Chondrocyte (in vitro differentiated cells): ENCODE results near the gene AKAP12. TPM values are rescaled to one million over a fixed set of nuclear protein-coding genes. Genes with fewer than 3 reads are reported as not detected.

Experiments
- DNase-seq: peaks from one replicate; pipeline ENCODE4 v3.0.0; 2021; ENCODE audit warnings: mixed read lengths, low spot score
- H3K27ac Mint-ChIP-seq: one replicate; pipeline ENCODE4 v1.8.0; 2021; ENCODE audit warnings: mild to moderate bottlenecking, moderate library complexity, mixed read lengths; ENCODE audit not compliant: unreplicated experiment
- H3K27me3 Mint-ChIP-seq: 2 replicates; pipeline ENCODE4 v1.8.0; 2021; ENCODE audit warnings: low read depth, mixed read lengths
- H3K36me3 Mint-ChIP-seq: 2 replicates; pipeline ENCODE4 v1.8.0; 2021; ENCODE audit warnings: low read depth, mixed read lengths
- H3K4me1 Mint-ChIP-seq: 2 replicates; pipeline ENCODE4 v1.8.0; 2021; ENCODE audit warnings: low read depth, mild to moderate bottlenecking, mixed read lengths
- H3K4me3 Mint-ChIP-seq: one replicate; pipeline ENCODE4 v1.8.0; 2021; ENCODE audit warnings: mild to moderate bottlenecking, moderate library complexity, mixed read lengths; ENCODE audit not compliant: unreplicated experiment
- H3K9me3 Mint-ChIP-seq: 2 replicates; pipeline ENCODE4 v1.8.0; 2021; ENCODE audit warnings: low read depth, mixed read lengths
- CTCF ChIP-seq: fragments of 200-600 bp; sonication (generic); IDR thresholded peaks from 2 replicates; pipeline ENCODE4 v1.5.0; 2021; ENCODE audit warnings: antibody characterized with exemption, mild to moderate bottlenecking, moderate library complexity
- total RNA-seq: library from RNA; stranded (reverse); gene quantifications from 3 replicates; pipeline ENCODE4 v1.2.1, GENCODE V29; 2021

The AKAP12 gene
- total RNA-seq, 1 donor from 2014 or later, result 176 TPM

DNA sequence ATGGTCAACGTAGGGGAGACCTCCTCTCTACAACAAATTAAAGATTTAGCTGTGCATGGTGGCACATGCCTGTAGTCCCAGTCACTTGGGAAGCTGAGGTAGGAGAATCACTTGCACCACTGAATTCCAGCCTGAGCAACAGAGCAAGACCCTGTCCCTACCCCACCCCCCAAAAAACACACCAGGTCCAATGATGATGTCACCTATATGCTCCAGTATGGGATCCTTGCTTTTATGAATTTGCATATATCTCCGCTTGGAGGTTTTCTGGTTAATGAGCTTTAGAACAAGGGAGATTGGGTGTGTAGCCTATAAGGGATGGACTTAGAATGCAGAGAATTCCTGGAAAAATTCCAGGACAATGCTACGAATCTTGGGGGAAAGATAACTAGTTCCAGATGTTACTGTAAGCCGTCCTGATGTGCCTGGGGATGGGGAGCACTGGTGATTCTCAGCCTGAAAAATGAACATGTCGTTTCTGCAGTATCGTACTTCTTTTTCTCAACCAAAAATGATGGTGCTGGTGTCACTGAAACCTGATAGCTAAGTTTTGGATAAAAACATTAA is 90.4 kb downstream of the AKAP12 start:
- no peaks in the 10 kb centered on the region for H3K27me3 Mint-ChIP-seq
- H3K4me1 Mint-ChIP-seq, result peaks cover 63% of the 10 kb centered on the region
- TF ChIP-seq CTCF, result no peak
- no peak overlapping the region for H3K4me3 Mint-ChIP-seq
- DNase-seq, result no peak
- no peak overlapping the region for H3K27ac Mint-ChIP-seq
- H3K9me3 Mint-ChIP-seq, result no peaks in the 10 kb centered on the region
- no peaks in the 10 kb centered on the region for H3K36me3 Mint-ChIP-seq

GRCh38 chr6:151335930-151336329 is 96.2 kb downstream of the AKAP12 start:
- H3K27ac Mint-ChIP-seq, result no peak overlapping the region
- no peak for TF ChIP-seq CTCF
- no peaks in the 10 kb centered on the region for H3K27me3 Mint-ChIP-seq
- no peaks in the 10 kb centered on the region for H3K9me3 Mint-ChIP-seq
- no peaks in the 10 kb centered on the region for H3K36me3 Mint-ChIP-seq
- H3K4me3 Mint-ChIP-seq, result no peak overlapping the region
- DNase-seq, result no peak
- peaks cover 16% of the 10 kb centered on the region for H3K4me1 Mint-ChIP-seq

- H3K9me3 Mint-ChIP-seq, result no peaks in the 10 kb centered on the region
- no peak for DNase-seq
- no peaks in the 10 kb centered on the region for H3K36me3 Mint-ChIP-seq
- H3K4me1 Mint-ChIP-seq, result peaks cover 11% of the 10 kb centered on the region
- H3K4me3 Mint-ChIP-seq, result no peak overlapping the region
- H3K27ac Mint-ChIP-seq, result no peak overlapping the region
- no peaks in the 10 kb centered on the region for H3K27me3 Mint-ChIP-seq
- TF ChIP-seq CTCF, result no peak
These were observed 99.0 kb downstream of the AKAP12 start for GRCh38 chr6:151338651-151339200.

DNA sequence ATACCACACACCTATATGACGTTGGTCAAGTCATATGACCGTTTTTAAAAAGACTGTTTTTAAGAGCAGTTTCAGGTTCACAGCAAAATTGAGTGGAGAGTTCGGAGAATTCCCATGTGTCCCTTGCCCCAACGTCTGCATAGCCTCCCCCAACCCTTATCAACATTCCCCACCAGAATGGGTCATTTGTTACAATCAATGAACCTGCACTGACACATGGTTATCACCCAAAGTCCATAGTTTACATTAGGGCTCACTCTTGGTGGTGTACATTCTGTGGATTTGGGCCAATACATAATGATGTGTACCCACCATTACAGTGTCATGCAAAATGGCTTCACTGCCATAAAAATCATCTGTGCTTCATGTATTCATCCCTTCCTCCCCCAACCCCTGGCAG is 99.6 kb downstream of the AKAP12 start:
- no peaks in the 10 kb centered on the region for H3K9me3 Mint-ChIP-seq
- DNase-seq, result no peak
- H3K4me3 Mint-ChIP-seq, result no peak overlapping the region
- H3K27ac Mint-ChIP-seq, result no peak overlapping the region
- no peak for TF ChIP-seq CTCF
- no peaks in the 10 kb centered on the region for H3K27me3 Mint-ChIP-seq
- peaks cover 8% of the 10 kb centered on the region for H3K4me1 Mint-ChIP-seq
- H3K36me3 Mint-ChIP-seq, result no peaks in the 10 kb centered on the region

DNA sequence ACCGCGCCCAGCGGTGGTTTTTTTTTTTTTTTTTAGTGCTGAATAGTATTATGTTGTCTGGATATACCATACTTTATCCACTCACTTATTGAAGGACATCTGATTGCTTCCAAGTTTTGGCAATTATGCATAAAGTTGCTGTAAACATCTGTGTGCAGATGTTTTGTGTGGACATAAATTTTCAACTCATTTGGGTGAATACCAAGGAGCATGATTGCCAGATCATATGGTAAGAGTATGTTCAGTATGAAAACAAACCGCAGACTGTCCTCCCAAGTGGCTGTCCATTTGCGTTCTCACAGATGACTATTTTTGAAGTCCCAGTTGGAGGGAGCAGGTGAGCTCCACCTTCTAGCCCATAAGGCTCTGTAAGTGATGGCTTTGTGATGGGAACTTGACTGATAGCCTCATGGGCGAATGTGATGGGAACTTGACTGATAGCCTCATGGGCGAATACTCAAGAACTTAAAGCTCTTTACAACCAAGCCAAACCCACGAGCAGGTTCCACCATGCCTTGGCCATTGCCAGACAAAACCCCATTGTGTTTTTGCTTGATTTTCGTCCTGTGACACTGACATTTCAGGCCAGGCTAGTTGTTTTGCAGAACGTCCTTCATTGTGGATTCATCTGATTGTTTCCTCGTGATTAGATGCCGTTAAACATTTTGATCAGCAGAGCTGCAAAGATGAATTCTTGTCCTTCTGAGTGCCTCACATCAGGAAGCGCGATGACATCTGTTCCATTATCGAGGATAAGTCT is 100.6 kb downstream of the AKAP12 start:
- no peak for DNase-seq
- Mint-ChIP-seq H3K27me3 (no peaks in the 10 kb centered on the region), H3K27ac (no peak overlapping the region), H3K9me3 (no peaks in the 10 kb centered on the region), H3K4me3 (no peak overlapping the region), H3K4me1 (peaks cover 3% of the 10 kb centered on the region), H3K36me3 (no peaks in the 10 kb centered on the region)
- TF ChIP-seq CTCF, result no peak
